Measurements from ENCODE around the gene TTC28. TPM values are rescaled to one million over a fixed set of nuclear protein-coding genes. Genes with fewer than 3 reads are reported as not detected.

TTC28 gene
- total RNA-seq: 9.7 and 22.2 TPM in 2 replicates

DNA sequence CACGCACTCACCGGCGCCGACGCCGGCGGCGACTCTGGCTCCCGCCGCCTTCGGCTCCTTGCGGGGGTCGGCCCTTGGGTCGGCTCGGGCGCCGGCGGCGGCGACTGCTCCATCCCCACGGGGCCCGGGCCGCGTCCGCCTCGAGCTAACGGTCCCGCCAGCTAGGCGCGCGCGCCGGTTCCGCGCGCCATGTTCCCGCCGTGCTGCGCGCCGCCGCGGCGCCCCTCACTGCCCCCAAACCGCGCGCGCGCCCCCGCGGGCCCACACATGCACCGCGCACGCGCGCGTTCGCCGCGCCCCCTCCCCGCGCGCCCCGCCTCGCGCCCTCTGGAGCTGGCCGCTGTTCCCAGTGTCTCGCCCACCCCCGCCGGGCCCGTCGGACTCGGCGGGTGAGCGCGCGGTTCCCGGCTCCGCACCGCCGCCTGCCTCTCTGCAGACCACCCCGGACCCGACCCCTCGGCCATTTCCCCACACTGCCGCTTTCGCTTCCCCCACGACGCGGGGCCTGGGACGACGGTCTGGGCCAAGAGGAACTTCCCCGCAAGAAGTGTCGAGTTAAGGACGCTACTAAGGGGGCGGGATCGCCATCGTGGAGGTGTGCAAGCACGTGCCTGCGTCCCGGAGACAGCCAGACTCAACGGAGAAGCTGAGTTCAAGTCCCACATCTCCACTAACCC is at the start of gene TTC28:
TSS of gene TTC28 (minus strand) at position 230 of the 677 bp plus-strand sequence. CDS start at position 113, 117 bp downstream.

Other genes with a start within 250 kb of the TTC28 start
- gene CHEK2, start 62.0 kb upstream of the TTC28 start, total RNA-seq: 11.0 and 12.8 TPM in 2 replicates
- gene HSCB, start 62.2 kb upstream of the TTC28 start, total RNA-seq: 8.7 and 11.3 TPM in 2 replicates
- gene CCDC117, start 92.9 kb upstream of the TTC28 start, total RNA-seq: 10.4 and 23.7 TPM in 2 replicates
- gene XBP1, start 120.7 kb upstream of the TTC28 start, total RNA-seq: 77.9 and 92.9 TPM in 2 replicates
- gene ZNRF3, start 203.7 kb upstream of the TTC28 start, total RNA-seq: 1.6 and 2.8 TPM in 2 replicates